Gastroesophageal sphincter (tissue), 4 donors: ENCODE data around the gene MYL3. TPM values are rescaled to one million over a fixed set of nuclear protein-coding genes. Genes with fewer than 3 reads are reported as not detected.
A peak's percentile ranks its signal among the peaks of the same experiment; 100 is the strongest.

Experiments used
- ATAC-seq: fragments of 150-250 bp; one replicate; pipeline ENCODE4 v1.9.1; 2016; ENCODE audit warnings: mild to moderate bottlenecking, moderate library complexity
- H3K27ac ChIP-seq, 4 donors: fragments of 200-600 bp; sonication (generic) in 3 of 4; 1 replicate in 3 of 4; 2 replicates in 1 of 4; pipeline ENCODE4 v1.5.1; 2016 to 2019
- H3K27me3 ChIP-seq: fragments of 200-600 bp; sonication (generic); one replicate; pipeline ENCODE4 v1.5.1; 2019
- H3K36me3 ChIP-seq, 2 donors: fragments of 200-600 bp; sonication (generic); one replicate each; pipeline ENCODE4 v1.5.1; 2019; ENCODE audit warnings: control low read depth in 1 of 2
- H3K4me1 ChIP-seq, 3 donors: fragments of 200-600 bp; sonication (generic); 1 replicate in 2 of 3; 2 replicates in 1 of 3; pipeline ENCODE4 v1.5.1; 2016 to 2019; ENCODE audit warnings: control low read depth in 2 of 3
- H3K4me3 ChIP-seq, 2 donors: fragments of 200-600 bp; sonication (generic); one replicate each; pipeline ENCODE4 v1.5.1; 2019; ENCODE audit warnings: mild to moderate bottlenecking in 1 of 2, moderate library complexity in 1 of 2
- H3K9me3 ChIP-seq, 3 donors: fragments of 200-600 bp; sonication (generic); one replicate each; pipeline ENCODE4 v1.5.1; 2017 to 2019; ENCODE audit warnings: control low read depth in 2 of 3
- EP300 ChIP-seq: sonication (generic); formaldehyde crosslinking; IDR thresholded peaks from one replicate; pipeline ENCODE4 v1.6.1; 2017; ENCODE audit warnings: antibody characterized with exemption, mild to moderate bottlenecking
- POLR2A ChIP-seq, 2 donors: fragments of 450-650 bp; IDR thresholded peaks; one replicate each; pipeline ENCODE4 v1.6.1; 2017; ENCODE audit warnings: antibody characterized with exemption in 2 of 2, mild to moderate bottlenecking in 2 of 2, moderate library complexity in 1 of 2
- POLR2AphosphoS5 ChIP-seq: sonication (generic); formaldehyde crosslinking; IDR thresholded peaks from one replicate; pipeline ENCODE4 v1.6.1; 2017; ENCODE audit warnings: antibody characterized with exemption
- WGBS, 2 donors: methylation state at CpG; one replicate each; pipeline ENCODE4 v1.1.5; 2018; ENCODE audit warnings: low coverage in 1 of 2; 5-methylcytosine and 5-hydroxymethylcytosine counted together
- total RNA-seq, 4 donors: library from RNA; depleted of rRNA; stranded (reverse); fragments of >200 nt; gene quantifications; one replicate each; pipeline ENCODE4 v1.1.0, GENCODE V29; 2016
- TF ChIP-seq, protein P1 (sequence below), 4 experiments: fragments of 200-600 bp in 2 of 4; fragments of 450-650 bp in 2 of 4; sonication (generic) in 1 of 4; IDR thresholded peaks; one replicate each; pipeline ENCODE4 v1.5.1; 2017 to 2019; ENCODE audit warnings: antibody characterized with exemption in 4 of 4, mild to moderate bottlenecking in 2 of 4, moderate library complexity in 2 of 4

MYL3 gene
- total RNA-seq, 4 donors from 2014 or later: 2.6 to 5.3 (median 4.2) TPM

- TF ChIP-seq POLR2A (IDR thresholded peaks at IDR 0.05) (no peak), EP300 (no peak), POLR2AphosphoS5 (no peak)
- TF ChIP-seq, protein P1, sequence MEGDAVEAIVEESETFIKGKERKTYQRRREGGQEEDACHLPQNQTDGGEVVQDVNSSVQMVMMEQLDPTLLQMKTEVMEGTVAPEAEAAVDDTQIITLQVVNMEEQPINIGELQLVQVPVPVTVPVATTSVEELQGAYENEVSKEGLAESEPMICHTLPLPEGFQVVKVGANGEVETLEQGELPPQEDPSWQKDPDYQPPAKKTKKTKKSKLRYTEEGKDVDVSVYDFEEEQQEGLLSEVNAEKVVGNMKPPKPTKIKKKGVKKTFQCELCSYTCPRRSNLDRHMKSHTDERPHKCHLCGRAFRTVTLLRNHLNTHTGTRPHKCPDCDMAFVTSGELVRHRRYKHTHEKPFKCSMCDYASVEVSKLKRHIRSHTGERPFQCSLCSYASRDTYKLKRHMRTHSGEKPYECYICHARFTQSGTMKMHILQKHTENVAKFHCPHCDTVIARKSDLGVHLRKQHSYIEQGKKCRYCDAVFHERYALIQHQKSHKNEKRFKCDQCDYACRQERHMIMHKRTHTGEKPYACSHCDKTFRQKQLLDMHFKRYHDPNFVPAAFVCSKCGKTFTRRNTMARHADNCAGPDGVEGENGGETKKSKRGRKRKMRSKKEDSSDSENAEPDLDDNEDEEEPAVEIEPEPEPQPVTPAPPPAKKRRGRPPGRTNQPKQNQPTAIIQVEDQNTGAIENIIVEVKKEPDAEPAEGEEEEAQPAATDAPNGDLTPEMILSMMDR (IDR thresholded peaks at IDR 0.05): no peak
- no peaks in the 10 kb centered on the region for H3K27me3 ChIP-seq
- H3K36me3 ChIP-seq: no peaks in the 10 kb centered on the region
- H3K4me3 ChIP-seq: no peak overlapping the region
- WGBS, 2 donors: 74 to 78% methylated on average over 5 of the region's 12 CpGs
- no peaks in the 10 kb centered on the region for H3K9me3 ChIP-seq
- H3K27ac ChIP-seq: no peak overlapping the region
- H3K4me1 ChIP-seq: peaks cover 0 to 24% (median 9%) of the 10 kb centered on the region in 3 donors
- no peak for ATAC-seq
Observed at GRCh38 chr3:46848271-46849044, 14.8 kb downstream of the MYL3 start.

DNA sequence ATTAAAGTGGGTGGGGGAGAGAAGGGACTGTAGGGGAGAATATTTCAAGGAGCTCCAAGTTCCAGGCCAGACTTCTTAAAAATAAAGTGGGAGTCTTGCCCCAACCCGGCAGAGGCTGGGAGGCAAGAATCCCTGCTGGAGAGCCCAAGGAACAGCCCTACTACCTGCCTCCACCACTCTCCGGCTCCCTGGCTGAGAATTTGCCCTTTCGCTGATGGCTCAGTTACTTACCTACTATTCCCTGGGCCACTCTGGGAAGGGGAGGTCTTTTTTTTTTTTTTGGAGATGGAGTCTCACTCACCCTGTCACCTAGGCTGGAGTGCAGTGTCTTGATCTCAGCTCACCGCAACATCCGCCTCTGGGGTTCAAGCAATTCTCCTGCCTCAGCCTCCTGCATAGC, 15.5 kb downstream of the MYL3 start:
- Histone ChIP-seq H3K9me3 (peaks cover 0 to 7% (median 0%) of the 10 kb centered on the region in 3 donors), H3K27me3 (no peaks in the 10 kb centered on the region), H3K4me1 (peaks cover 0 to 24% (median 9%) of the 10 kb centered on the region in 3 donors), H3K36me3 (no peaks in the 10 kb centered on the region), H3K4me3 (no peak overlapping the region), H3K27ac (no peak overlapping the region)
- TF ChIP-seq POLR2A (IDR thresholded peaks at IDR 0.05): no peak
- no peak for TF ChIP-seq POLR2AphosphoS5
- no peak for TF ChIP-seq EP300
- TF ChIP-seq, protein P1 (IDR thresholded peaks at IDR 0.05): no peak
- no peak for ATAC-seq
- WGBS, 2 donors: 83% methylated on average over 3 of the region's 5 CpGs; no CpG with 5 or more reads in 1 of the 2 donors

DNA sequence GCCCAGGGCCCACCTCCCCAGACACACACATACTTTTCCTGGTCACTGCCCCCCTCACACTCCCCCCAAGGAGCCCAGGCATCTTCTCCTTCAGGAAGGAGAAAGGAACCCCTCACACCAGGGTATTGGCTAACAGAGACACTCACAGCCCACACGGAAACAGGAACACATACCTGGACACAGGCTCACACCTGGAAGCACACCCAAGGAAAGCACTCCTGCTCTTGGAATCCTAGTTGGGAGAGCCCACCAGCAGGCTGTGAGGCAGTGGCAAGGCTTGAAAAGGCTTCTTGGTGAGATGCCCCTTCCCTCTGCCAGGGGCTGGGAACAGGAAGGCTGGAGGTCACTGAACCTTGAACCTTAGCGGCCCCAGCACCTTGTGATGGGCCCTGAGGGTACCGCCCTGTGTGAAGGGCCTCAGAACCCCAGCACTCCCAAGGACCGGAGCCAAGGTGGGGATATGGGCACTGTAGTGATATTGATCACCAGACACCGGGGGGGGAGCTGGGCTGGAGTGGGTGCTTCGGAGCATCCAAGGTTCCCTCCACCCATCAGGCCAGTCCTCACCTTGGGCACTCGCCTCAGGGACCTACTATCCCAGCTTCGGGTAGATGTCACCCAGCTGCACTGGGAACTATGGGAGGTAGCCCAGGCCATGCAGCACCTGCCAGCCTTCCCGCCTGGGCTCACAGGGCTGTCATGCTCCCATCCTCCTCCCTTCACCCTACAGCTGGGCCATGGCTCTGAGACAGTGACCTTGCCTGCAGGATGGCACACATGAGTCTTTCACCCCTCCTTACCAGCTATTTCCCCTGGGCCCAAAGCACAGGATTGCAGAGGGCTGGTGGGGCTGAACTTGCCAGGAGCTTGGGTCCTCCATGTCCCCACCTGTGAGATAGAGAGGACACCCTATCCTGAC, 16.4 kb downstream of the MYL3 start:
- Histone ChIP-seq H3K27me3 (no peaks in the 10 kb centered on the region), H3K36me3 (no peaks in the 10 kb centered on the region), H3K4me3 (peak overlapping the region in 1 of 2 donors; percentile 62), H3K27ac (peak overlapping the region in 3 of 4 donors; percentile 85 to 90 (median 85)), H3K4me1 (peaks cover 0 to 24% (median 9%) of the 10 kb centered on the region in 3 donors), H3K9me3 (peaks cover 0 to 11% (median 0%) of the 10 kb centered on the region in 3 donors)
- ATAC-seq: no peak
- 100% methylated on average over 3 of the region's 9 CpGs; no CpG with 5 or more reads in 1 of the 2 donors for WGBS, 2 donors
- no peak for TF ChIP-seq EP300
- TF ChIP-seq, protein P1 (IDR thresholded peaks at IDR 0.05): no peak
- no peak for TF ChIP-seq POLR2AphosphoS5
- TF ChIP-seq POLR2A (IDR thresholded peaks at IDR 0.05): no peak

- ATAC-seq: peak; percentile 85
- Histone ChIP-seq H3K4me3 (peak overlapping the region; percentile 25 to 62), H3K4me1 (peaks cover 0 to 24% (median 9%) of the 10 kb centered on the region in 3 donors), H3K27ac (peak overlapping the region; percentile 19 to 90 (median 85)), H3K27me3 (no peaks in the 10 kb centered on the region), H3K36me3 (no peaks in the 10 kb centered on the region), H3K9me3 (peaks cover 0 to 20% (median 0%) of the 10 kb centered on the region in 3 donors)
- 20% methylated on average over 1 of the region's 53 CpGs; no CpG with 5 or more reads in 1 of the 2 donors for WGBS, 2 donors
- TF ChIP-seq POLR2A (IDR thresholded peaks at IDR 0.05) (peak; percentile 10 to 27), POLR2AphosphoS5 (peak; percentile 8), EP300 (no peak)
- TF ChIP-seq, protein P1 (IDR thresholded peaks at IDR 0.05): peak in 3 of 4 experiments; percentile 35 to 83 (median 51)
Observed at GRCh38 chr3:46845860-46846623, 17.2 kb downstream of the MYL3 start.
